ENCODE results near the gene GABRR2.

Gene GABRR2

GRCh38 chr6:89291256-89291819 is 23.8 kb downstream of the GABRR2 start:
- no peak for DNase-seq (ENCODE audit: low read depth in 2 of 2)

GRCh38 chr6:89290401-89291155 is 24.5 kb downstream of the GABRR2 start:
- DNase-seq (ENCODE audit: low read depth in 2 of 2): no peak

GRCh38 chr6:89289710-89290109 is 25.4 kb downstream of the GABRR2 start:
- DNase-seq (ENCODE audit: low read depth in 2 of 2): no peak

- DNase-seq (ENCODE audit: low read depth in 2 of 2): no peak
Observed at GRCh38 chr6:89287351-89288028, 27.6 kb downstream of the GABRR2 start.

- no peak for DNase-seq (ENCODE audit: low read depth in 2 of 2)
Observed at GRCh38 chr6:89286516-89286915, 28.6 kb downstream of the GABRR2 start.

GRCh38 chr6:89284963-89285735 is 29.9 kb downstream of the GABRR2 start:
- no peak for DNase-seq (ENCODE audit: low read depth in 2 of 2)

GRCh38 chr6:89284081-89284480 is 31.0 kb downstream of the GABRR2 start:
- no peak for DNase-seq (ENCODE audit: low read depth in 2 of 2)

GRCh38 chr6:89282749-89283148 is 32.4 kb downstream of the GABRR2 start:
- no peak for DNase-seq (ENCODE audit: low read depth in 2 of 2)

- no peak for DNase-seq (ENCODE audit: low read depth in 2 of 2)
Observed at GRCh38 chr6:89281779-89282246, 33.3 kb downstream of the GABRR2 start.

- DNase-seq (ENCODE audit: low read depth in 2 of 2): no peak
Observed at GRCh38 chr6:89278956-89279355, 36.1 kb downstream of the GABRR2 start.

- no peak for DNase-seq (ENCODE audit: low read depth in 2 of 2)
Observed at GRCh38 chr6:89275900-89276299, 39.2 kb downstream of the GABRR2 start.

- no peak for DNase-seq (ENCODE audit: low read depth in 2 of 2)
Observed at GRCh38 chr6:89273816-89274215, 41.3 kb downstream of the GABRR2 start.

GRCh38 chr6:89272596-89272995 is 42.5 kb downstream of the GABRR2 start:
- no peak for DNase-seq (ENCODE audit: low read depth in 2 of 2)

GRCh38 chr6:89270951-89271721 is 44.0 kb downstream of the GABRR2 start:
- DNase-seq (ENCODE audit: low read depth in 2 of 2): no peak

GRCh38 chr6:89269981-89270380 is 45.1 kb downstream of the GABRR2 start:
- no peak for DNase-seq (ENCODE audit: low read depth in 2 of 2)

GRCh38 chr6:89269252-89269651 is 45.8 kb downstream of the GABRR2 start:
- no peak for DNase-seq (ENCODE audit: low read depth in 2 of 2)

GRCh38 chr6:89268776-89269175 is 46.3 kb downstream of the GABRR2 start:
- no peak for DNase-seq (ENCODE audit: low read depth in 2 of 2)

GRCh38 chr6:89267918-89268317 is 47.2 kb downstream of the GABRR2 start:
- DNase-seq (ENCODE audit: low read depth in 2 of 2): no peak

GRCh38 chr6:89264296-89264695 is 50.8 kb downstream of the GABRR2 start:
- DNase-seq (ENCODE audit: low read depth in 2 of 2): no peak

GRCh38 chr6:89260832-89261231 is 54.3 kb downstream of the GABRR2 start:
- no peak for DNase-seq (ENCODE audit: low read depth in 2 of 2)

- no peak for DNase-seq (ENCODE audit: low read depth in 2 of 2)
Observed at GRCh38 chr6:89260310-89260709, 54.8 kb downstream of the GABRR2 start.

Data from stimulated activated CD8-positive, alpha-beta memory T cell treated with anti-CD3 and anti-CD28 coated beads, Interleukin-7, amount 100 ng/mL, for 1 hour (primary cell).